GM12891 (cell line): ENCODE measurements around the gene FRMPD4.

ENCODE experiments used
- DNase-seq: peaks from one replicate; pipeline ENCODE4 v3.0.0; 2011; ENCODE audit warnings: low spot score; ENCODE audit not compliant: insufficient read length
- FAIRE-seq: peaks from 2 replicates; lab custom pipeline; 2011; peaks lifted over from hg19 to GRCh38; lab: Jason Lieb, UNC
- PAX5 ChIP-seq: IDR thresholded peaks from 2 replicates; pipeline ENCODE4 v1.6.1; 2011; ENCODE audit warnings: low read length, moderate library complexity, mild to moderate bottlenecking; ENCODE audit not compliant: insufficient read depth, severe bottlenecking
- POLR2A ChIP-seq: IDR thresholded peaks from 2 replicates; pipeline ENCODE4 v1.6.1; 2011; ENCODE audit warnings: low read depth, low read length, control low read depth
- POLR2AphosphoS5 ChIP-seq: IDR thresholded peaks from 2 replicates; pipeline ENCODE4 v1.6.1; 2011; ENCODE audit warnings: low read depth, low read length, control low read depth
- POU2F2 ChIP-seq: IDR thresholded peaks from 2 replicates; pipeline ENCODE4 v1.6.1; 2011; ENCODE audit warnings: low read depth, mild to moderate bottlenecking, control low read depth, low read length, moderate library complexity
- SPI1 ChIP-seq: IDR thresholded peaks from 2 replicates; pipeline ENCODE4 v1.6.1; 2011; ENCODE audit warnings: low read depth, low read length, control low read depth
- TAF1 ChIP-seq: IDR thresholded peaks from 2 replicates; pipeline ENCODE4 v1.6.1; 2011; ENCODE audit warnings: low read depth, low read length, control low read depth

The FRMPD4 gene

DNA sequence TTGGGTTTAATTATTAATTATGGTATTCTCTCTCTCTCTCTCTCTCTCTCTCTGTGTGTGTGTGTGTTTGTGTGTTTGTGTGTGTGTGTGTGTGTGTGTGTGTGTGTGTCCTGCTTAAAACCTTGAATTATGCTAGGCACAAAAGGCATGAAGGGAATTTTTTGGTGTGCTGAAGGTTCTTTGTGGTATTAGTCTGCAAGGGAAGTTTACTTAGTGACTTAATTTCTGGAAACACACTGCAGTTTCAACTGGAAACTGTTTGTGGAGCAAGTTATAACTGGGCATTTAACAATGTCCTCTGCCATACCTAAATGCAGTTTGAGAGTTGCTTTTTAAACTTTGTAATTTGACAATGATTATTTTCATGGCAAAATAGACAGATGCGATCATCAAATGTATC is 111.7 kb downstream of the FRMPD4 start:
- no peak for FAIRE-seq
- TF ChIP-seq TAF1 (no peak), POU2F2 (no peak), SPI1 (no peak), PAX5 (no peak)
- DNase-seq, result no peak

DNA sequence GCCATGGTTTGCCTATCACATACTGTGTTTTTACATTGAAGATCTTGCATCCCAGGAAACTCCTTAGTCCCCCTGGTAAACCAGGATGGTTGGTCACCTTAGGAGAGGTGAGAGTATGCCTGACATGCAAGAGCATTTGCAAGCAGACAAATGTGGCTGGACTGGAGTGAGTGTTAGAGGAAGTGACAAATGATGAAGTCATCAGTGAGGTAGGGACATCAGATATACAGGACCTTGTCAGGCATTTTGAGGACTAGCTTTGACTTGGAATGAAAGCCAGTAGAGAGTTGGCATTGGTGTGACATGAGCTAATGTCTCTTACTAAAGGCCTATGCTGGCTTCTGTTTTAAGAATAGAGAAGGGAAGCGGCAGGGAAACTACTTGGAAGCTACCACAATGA is 124.9 kb downstream of the FRMPD4 start:
- DNase-seq (no peak), FAIRE-seq (no peak)
- no peak for TF ChIP-seq PAX5
- no peak for TF ChIP-seq TAF1
- no peak for TF ChIP-seq POU2F2
- no peak for TF ChIP-seq POLR2AphosphoS5
- TF ChIP-seq SPI1, result no peak
- TF ChIP-seq POLR2A, result no peak

DNA sequence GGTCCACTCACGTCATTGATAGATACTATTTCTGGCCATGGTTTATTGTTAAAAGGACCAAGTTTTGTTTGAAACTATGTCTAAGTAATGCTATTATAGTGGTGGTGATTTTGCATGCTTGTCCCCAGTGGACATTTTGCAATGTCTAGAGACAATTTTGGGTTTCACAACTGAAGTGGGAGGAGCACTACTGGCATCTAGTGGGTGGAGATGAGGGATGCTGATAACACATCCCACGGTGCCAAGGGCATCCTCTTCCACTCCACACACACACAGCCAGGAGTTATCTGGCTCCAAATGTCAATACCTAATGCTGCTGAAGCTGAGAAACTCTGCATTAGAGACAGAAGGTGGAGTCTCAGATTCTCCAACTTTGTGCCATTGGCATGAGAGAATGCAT is 131.2 kb downstream of the FRMPD4 start:
- DNase-seq, result no peak
- TF ChIP-seq PAX5 (no peak), SPI1 (no peak), POU2F2 (no peak), POLR2AphosphoS5 (no peak), TAF1 (no peak), POLR2A (no peak)
- no peak for FAIRE-seq

DNA sequence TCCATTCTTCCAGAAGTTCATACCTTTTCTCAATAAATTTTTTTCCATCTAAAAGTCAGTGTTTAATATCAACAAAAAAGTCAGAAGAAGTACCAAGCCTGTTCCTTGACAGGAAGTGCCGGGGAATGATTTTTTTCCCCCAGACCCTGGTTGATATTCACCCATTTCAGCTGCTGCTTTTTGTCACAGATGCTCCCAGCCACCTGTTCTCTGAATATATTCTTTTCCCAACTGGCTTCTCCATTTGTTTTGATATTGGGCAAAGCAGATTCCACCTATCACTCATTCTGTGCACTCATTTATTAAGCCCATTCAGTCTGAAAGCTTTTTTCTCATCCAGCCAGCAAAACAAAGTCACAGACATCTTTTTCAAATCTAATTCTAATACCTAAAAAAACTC is 139.9 kb downstream of the FRMPD4 start:
- no peak for TF ChIP-seq PAX5
- no peak for TF ChIP-seq SPI1
- no peak for TF ChIP-seq POLR2A
- no peak for TF ChIP-seq POU2F2
- no peak for TF ChIP-seq TAF1
- no peak for TF ChIP-seq POLR2AphosphoS5
- FAIRE-seq (no peak), DNase-seq (no peak)

DNA sequence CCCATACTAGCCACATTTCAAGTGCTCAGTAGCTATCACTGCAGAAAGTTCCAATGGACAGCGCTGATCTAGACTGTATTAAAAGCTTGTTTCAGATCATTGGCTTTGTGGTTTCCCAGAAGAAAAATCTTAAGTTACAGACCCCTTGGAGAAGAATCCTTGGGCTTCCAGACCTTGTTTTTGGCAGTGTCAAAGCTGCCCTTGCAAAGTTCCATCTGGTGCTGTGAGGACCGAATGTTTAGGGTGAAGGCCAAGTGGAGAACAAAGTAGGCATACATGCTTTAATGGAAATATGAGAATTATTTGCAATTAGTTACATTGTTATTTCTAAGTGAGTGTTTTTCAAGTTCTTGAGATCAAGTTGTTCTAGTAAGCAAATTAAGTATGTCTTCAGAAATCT is 144.7 kb downstream of the FRMPD4 start:
- no peak for TF ChIP-seq POLR2A
- no peak for FAIRE-seq
- DNase-seq, result no peak

DNA sequence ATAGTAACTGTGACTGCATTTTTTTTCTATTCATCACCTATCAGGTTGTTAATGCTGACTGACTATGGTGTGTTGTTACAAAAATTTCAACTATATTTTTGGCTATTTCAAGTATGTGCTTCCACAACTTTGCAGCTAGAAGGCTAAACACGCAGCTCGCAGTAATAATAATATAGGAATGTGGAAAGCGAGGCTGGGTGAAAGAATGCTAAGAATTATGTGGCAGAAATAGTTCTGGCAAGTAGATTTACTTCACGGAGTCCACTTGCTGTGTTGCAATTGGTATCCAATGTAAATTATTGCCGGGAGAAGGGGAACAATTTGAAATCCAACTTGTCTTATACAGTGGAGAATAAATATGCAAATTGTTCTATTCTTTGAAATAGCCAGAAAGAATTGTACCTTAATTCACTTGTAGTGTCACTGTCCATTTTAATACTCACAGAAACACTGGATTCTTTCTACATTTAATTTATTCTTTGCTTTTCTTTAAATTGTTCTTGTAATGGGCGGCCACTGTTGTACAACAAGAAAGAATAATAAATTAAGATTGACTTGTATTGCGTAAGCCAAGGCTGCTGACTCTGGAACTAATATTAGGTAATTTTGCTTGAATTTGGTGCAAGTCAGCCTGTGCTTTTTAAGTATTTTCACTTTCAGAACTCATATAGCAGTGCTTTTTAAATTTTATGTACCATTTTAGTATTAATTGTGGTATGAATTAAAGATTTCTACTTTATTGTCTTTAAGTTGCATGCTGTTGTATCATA is 154.9 kb downstream of the FRMPD4 start:
- FAIRE-seq, result no peak
- DNase-seq, result no peak
- TF ChIP-seq POLR2AphosphoS5 (no peak), PAX5 (no peak)

DNA sequence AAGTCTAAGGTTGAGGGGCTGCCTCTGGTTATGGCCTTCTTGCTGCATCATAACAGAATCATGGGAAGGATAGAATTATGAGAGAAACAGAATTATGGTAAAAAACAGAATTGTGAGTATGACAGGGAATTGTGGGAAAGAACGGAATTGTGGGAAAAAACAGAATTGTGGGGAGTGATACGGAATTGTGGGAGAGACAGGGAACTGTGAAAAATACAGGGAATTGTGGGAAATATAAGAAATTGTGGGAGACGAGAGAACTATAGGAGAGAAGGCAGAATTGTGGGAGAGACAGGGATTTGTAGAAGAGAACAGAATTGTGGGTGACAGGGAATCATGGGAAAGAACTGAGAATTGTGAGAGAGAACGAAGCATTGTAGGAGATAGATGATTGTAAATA is 159.1 kb downstream of the FRMPD4 start:
- DNase-seq (no peak), FAIRE-seq (no peak)
- no peak for TF ChIP-seq TAF1
- no peak for TF ChIP-seq POLR2AphosphoS5
- no peak for TF ChIP-seq SPI1
- no peak for TF ChIP-seq POU2F2
- TF ChIP-seq PAX5, result no peak
- TF ChIP-seq POLR2A, result no peak

DNA sequence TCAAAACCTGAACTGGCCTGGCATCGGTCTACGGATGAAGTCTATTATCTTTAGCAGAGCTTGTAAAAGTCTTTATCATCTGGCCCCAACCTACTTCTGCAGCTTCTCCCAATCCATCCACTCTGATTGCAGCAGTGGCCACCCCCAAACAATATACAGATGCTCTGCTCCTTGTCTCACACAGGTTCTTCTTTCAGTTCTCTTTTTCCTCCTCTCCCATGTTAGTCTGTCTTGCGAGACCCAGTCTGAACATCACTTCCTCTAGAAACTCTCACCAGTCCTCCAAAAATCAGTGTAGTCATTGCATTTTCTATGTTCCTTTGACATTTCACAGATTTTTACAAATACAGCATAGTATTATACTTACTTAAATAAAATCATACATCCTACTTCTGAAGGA is 163.0 kb downstream of the FRMPD4 start:
- DNase-seq (no peak), FAIRE-seq (no peak)
- no peak for TF ChIP-seq TAF1
- 0 out of 2 replicates have a peak, but pooled peaks have one; percentile 9 for TF ChIP-seq SPI1

DNA sequence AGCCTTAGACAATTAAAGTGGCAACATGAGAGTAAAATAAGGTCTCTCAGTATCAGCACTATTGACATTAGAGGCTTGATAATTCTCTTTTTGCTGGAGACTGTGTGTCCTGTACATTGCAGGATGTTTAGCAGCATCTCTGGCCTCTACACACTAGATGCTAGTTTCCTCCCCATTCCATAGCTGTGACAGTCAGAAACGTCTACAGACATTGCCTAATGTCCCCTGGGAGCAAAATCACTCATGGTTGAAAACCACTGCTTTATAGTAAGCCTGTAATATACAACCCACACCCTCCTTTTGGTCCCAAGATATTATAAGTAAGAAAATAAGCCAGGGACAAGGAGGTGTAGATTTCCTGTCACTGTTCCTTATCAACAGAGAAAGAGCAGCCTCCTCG is 166.0 kb downstream of the FRMPD4 start:
- DNase-seq, result no peak
- no peak for FAIRE-seq
- TF ChIP-seq SPI1, result no peak
- no peak for TF ChIP-seq PAX5
- TF ChIP-seq TAF1, result no peak
- no peak for TF ChIP-seq POLR2A
- TF ChIP-seq POU2F2, result no peak
- TF ChIP-seq POLR2AphosphoS5, result no peak

DNA sequence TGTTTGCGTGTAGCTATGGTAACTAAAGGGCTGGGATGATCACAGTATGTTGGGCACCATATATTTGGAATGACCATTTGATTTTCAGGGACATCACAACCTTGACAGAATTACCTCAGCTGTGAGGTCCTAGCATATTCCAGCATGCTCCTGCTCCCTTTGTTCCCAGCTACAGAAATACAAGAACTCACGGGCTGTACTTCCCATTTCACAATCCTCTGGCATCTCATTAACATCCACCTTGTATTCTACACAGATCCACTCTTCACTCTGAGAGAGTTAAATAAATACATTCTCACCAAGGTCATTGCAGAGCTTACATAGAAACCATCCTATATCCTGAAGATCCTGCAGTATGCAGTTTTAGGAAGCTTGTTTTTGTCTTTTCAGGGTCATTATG is 169.7 kb downstream of the FRMPD4 start:
- TF ChIP-seq SPI1 (no peak), POLR2A (no peak), POU2F2 (no peak), TAF1 (no peak), PAX5 (no peak), POLR2AphosphoS5 (no peak)
- FAIRE-seq, result no peak
- DNase-seq, result no peak

DNA sequence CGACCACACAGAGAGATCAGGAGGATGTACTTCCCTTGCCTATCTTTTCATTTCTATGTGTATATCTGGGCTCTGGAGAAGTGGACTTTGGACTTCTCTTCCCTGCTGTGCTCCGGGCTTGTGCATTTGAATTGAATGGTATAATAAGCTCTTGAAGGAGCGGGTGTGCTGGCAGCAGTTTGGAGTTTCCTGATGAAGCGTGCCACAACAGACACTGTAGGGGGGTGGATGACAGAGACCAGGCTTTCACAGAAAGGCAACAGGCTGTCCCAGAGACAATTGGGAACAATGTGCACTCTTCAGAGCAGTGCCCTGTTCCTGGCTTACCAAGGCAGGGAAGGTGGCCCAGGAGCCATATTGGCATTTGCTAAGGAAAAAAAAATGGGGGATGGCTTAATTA is 170.1 kb downstream of the FRMPD4 start:
- DNase-seq, result no peak
- TF ChIP-seq POLR2A (no peak), PAX5 (no peak), TAF1 (no peak), SPI1 (no peak), POU2F2 (no peak)
- FAIRE-seq, result no peak
